K562 (cell line): ENCODE measurements around the gene AMMECR1L. TPM values are rescaled to one million over a fixed set of nuclear protein-coding genes. Genes with fewer than 3 reads are reported as not detected.
A peak's percentile ranks its signal among the peaks of the same experiment; 100 is the strongest.

Experiments used
- ATAC-seq: fragments of 200-7000 bp; cut with Tn5 transposase; 3 replicates; pipeline ENCODE4 v1.9.1; 2020; ENCODE audit warnings: moderate library complexity
- BruUV-seq: library from RNA; stranded (reverse); fragments of 400-500 nt; replicated peaks from 2 replicates; lab custom pipeline; 2021; lab: Mats Ljungman, UMichigan
- CTCF ChIA-PET: fragments of 300-600 bp; formaldehyde crosslinking; extraction: SDS; loops from one replicate; lab custom pipeline; 2021; ENCODE audit warnings: low intra/inter-chr PET ratio; lab: Yijun Ruan, JAX
- POLR2A ChIA-PET: fragments of 300-600, 350-650 bp; sonication (Branson Sonifier 250); formaldehyde crosslinking; extraction: SDS; loops from one replicate; lab custom pipeline; 2021; ENCODE audit warnings: antibody characterized with exemption, inconsistent platforms; lab: Yijun Ruan, JAX
- DNase-seq, 4 experiments: peaks; one replicate each; pipeline versions ENCODE4 v3.0.0 to v3.0.0-alpha.2; 2011 to 2018; ENCODE audit warnings: low spot score in 3 of 4, mixed read lengths in 3 of 4; ENCODE audit errors: extremely low read depth in 1 of 4
- FAIRE-seq: peaks from 2 replicates; lab custom pipeline; 2011; peaks lifted over from hg19 to GRCh38; lab: Jason Lieb, UNC
- H2AFZ ChIP-seq: 2 replicates; pipeline ENCODE4 v1.6.0; 2011; ENCODE audit warnings: low read depth, low read length, control low read depth, inconsistent platforms
- H3K27ac ChIP-seq: fragments of 200-600 bp; 3 replicates; pipeline ENCODE4 v1.8.0; 2011; ENCODE audit warnings: low read depth, mild to moderate bottlenecking, control low read depth, inconsistent platforms, low read length, moderate library complexity, mixed read lengths; ENCODE audit errors: extremely low read depth
- H3K27me3 ChIP-seq, 2 experiments: fragments of 300-600 bp in 1 of 2; 2 replicates in 1 of 2; 3 replicates in 1 of 2; pipeline versions ENCODE4 v1.6.0 to v1.8.0; 2011; ENCODE audit warnings: inconsistent platforms in 2 of 2, low read length in 2 of 2, mild to moderate bottlenecking in 1 of 2, mixed read lengths in 1 of 2, moderate library complexity in 1 of 2; ENCODE audit not compliant: control insufficient read depth in 2 of 2, insufficient read depth in 2 of 2
- H3K36me3 ChIP-seq: fragments of 300-600 bp; 3 replicates; pipeline ENCODE4 v1.8.0; 2011; ENCODE audit warnings: mild to moderate bottlenecking, low read length, inconsistent platforms; ENCODE audit not compliant: control insufficient read depth, insufficient read depth
- H3K4me1 ChIP-seq, 2 experiments: fragments of 200-600 bp in 1 of 2; replicated peaks in 1 of 2; 2 replicates in 1 of 2; 3 replicates in 1 of 2; pipeline versions ENCODE4 v1.5.1 to v1.8.0; 2011; ENCODE audit warnings: inconsistent platforms in 2 of 2, low read length in 2 of 2, mild to moderate bottlenecking in 1 of 2, mixed read lengths in 1 of 2, moderate library complexity in 1 of 2; ENCODE audit not compliant: control insufficient read depth in 2 of 2, insufficient read depth in 2 of 2
- H3K4me2 ChIP-seq: 2 replicates; pipeline ENCODE4 v1.6.1; 2011; ENCODE audit warnings: low read length, control low read depth, inconsistent platforms, mixed read lengths; ENCODE audit not compliant: insufficient read depth
- H3K4me3 ChIP-seq: fragments of 200-600 bp; sonication (generic), shearing (Covaris generic); 2 replicates; pipeline ENCODE4 v1.5.1; 2016; ENCODE audit warnings: control low read depth, inconsistent platforms
- H3K79me2 ChIP-seq: fragments of 200-600 bp; 3 replicates; pipeline ENCODE4 v1.8.0; 2011; ENCODE audit warnings: low read length, inconsistent platforms; ENCODE audit not compliant: control insufficient read depth, insufficient read depth
- H3K9ac ChIP-seq, 2 experiments: 2 replicates each; pipeline versions ENCODE4 v1.6.0 to v1.6.1; 2011; ENCODE audit warnings: low read depth in 2 of 2, low read length in 2 of 2, control low read depth in 1 of 2, inconsistent platforms in 1 of 2, mild to moderate bottlenecking in 1 of 2, mixed read lengths in 1 of 2; ENCODE audit not compliant: insufficient read depth in 1 of 2
- H3K9me1 ChIP-seq: one replicate; pipeline ENCODE4 v1.6.0; 2011; ENCODE audit warnings: inconsistent platforms, mild to moderate bottlenecking, low read length, moderate library complexity; ENCODE audit not compliant: control insufficient read depth, insufficient read depth
- H3K9me3 ChIP-seq: replicated peaks from 2 replicates; pipeline ENCODE4 v1.5.1; 2011; ENCODE audit warnings: low read depth, low read length, inconsistent platforms; ENCODE audit not compliant: control insufficient read depth, insufficient read depth
- H4K20me1 ChIP-seq: replicated peaks from 2 replicates; pipeline ENCODE4 v1.6.1; 2011; ENCODE audit warnings: low read length, inconsistent platforms, mixed read lengths; ENCODE audit not compliant: control insufficient read depth, insufficient read depth
- ARNT ChIP-seq, 2 experiments: fragments of 450-650 bp; IDR thresholded peaks; 2 replicates each; pipeline ENCODE4 v1.6.1; 2016; ENCODE audit warnings: mild to moderate bottlenecking in 1 of 2
- CBX1 ChIP-seq: sonication (generic); IDR thresholded peaks from 2 replicates; pipeline ENCODE4 v1.6.1; 2016; ENCODE audit warnings: antibody characterized with exemption, low read depth, mild to moderate bottlenecking
- CBX3 ChIP-seq, 2 experiments: IDR thresholded peaks; 1 replicate in 1 of 2; 2 replicates in 1 of 2; pipeline ENCODE4 v1.6.1; 2012; ENCODE audit warnings: inconsistent platforms in 2 of 2, low read length in 2 of 2, borderline replicate concordance in 1 of 2, control low read depth in 1 of 2
- CBX5 ChIP-seq: IDR thresholded peaks from 2 replicates; pipeline ENCODE4 v1.6.1; 2014; ENCODE audit warnings: low read depth, borderline replicate concordance
- FOXA3 ChIP-seq, 2 experiments: fragments of 450-650 bp in 1 of 2; sonication (generic) in 1 of 2; formaldehyde crosslinking; IDR thresholded peaks in 1 of 2; conservative IDR thresholded peaks in 1 of 2; 2 replicates each; pipeline versions ENCODE4 v1.4.0 to v1.8.0; 2020 to 2022; ENCODE audit warnings: mild to moderate bottlenecking in 2 of 2, missing genetic modification reagents in 1 of 2
- TRIM24 ChIP-seq, 2 experiments: fragments of 450-650 bp; IDR thresholded peaks; 2 replicates each; pipeline ENCODE4 v1.6.1; 2016
- TRIM28 ChIP-seq: fragments of 450-650 bp; IDR thresholded peaks from 2 replicates; pipeline ENCODE4 v1.6.1; 2017
- ZFP36 ChIP-seq: fragments of 150-350 bp; IDR thresholded peaks from 2 replicates; pipeline ENCODE4 v1.6.1; 2018; ENCODE audit warnings: low read length, low read depth; ENCODE audit not compliant: partially characterized antibody
- ZNF77 ChIP-seq: fragments of 250-450 bp; sonication (Bioruptor Pico); IDR thresholded peaks from 2 replicates; pipeline ENCODE4 v1.5.0; 2020
- WGBS: fragments of 100-300 bp; shearing (Covaris generic); methylation state at CpG from one replicate; pipeline ENCODE4 v1.1.6; 2016; ENCODE audit warnings: low coverage, mixed read lengths; ENCODE audit not compliant: insufficient coverage; ENCODE audit errors: missing lambda C conversion rate; 5-methylcytosine and 5-hydroxymethylcytosine counted together
- in situ Hi-C: fragments of 300-500 bp; cut with MboI; formaldehyde crosslinking; loops from 4 replicates; pipeline ENCODE4 v1.15.0; 2018; ENCODE audit warnings: inconsistent platforms, mixed read lengths
- intact Hi-C: fragments of 100-400 bp; cut with micrococcal nuclease; formaldehyde crosslinking; loops from 2 replicates; pipeline ENCODE4 v1.14.2; 2022
- polyA plus RNA-seq, 8 experiments: library from polyadenylated mRNA; depleted of rRNA in 4 of 8; stranded (reverse) in 5 of 8; unstranded in 3 of 8; fragments of >200 nt; fragmentation: Nextera tagmentation in 2 of 8; fragmentation: Illumina TruSeq in 1 of 8; extraction: Ambion mirVana in 2 of 8; extraction: Trizol in 1 of 8; gene quantifications; 2 replicates each; pipeline versions ENCODE4 v1.2.1 to v1.2.3, GENCODE V29; 2011 to 2014; ENCODE audit warnings: inconsistent platforms in 1 of 8, missing spikeins in 1 of 8
- total RNA-seq, 7 experiments: library from RNA; depleted of rRNA in 6 of 7; stranded (reverse); fragments of >200 nt in 6 of 7; fragmentation: Illumina TruSeq in 2 of 7; extraction: Trizol in 2 of 7; gene quantifications; 2 replicates each; pipeline versions ENCODE4 v1.2.1 to v1.2.3, GENCODE V29; 2011 to 2021; ENCODE audit warnings: low replicate concordance in 1 of 7
- TF ChIP-seq, protein P1 (sequence below): fragments of 450-650 bp; IDR thresholded peaks from 2 replicates; pipeline ENCODE4 v1.6.1; 2018; ENCODE audit warnings: mild to moderate bottlenecking, low read depth; ENCODE audit not compliant: partially characterized antibody
- TF ChIP-seq, protein P2 (sequence below): fragments of 450-650 bp; IDR thresholded peaks from 2 replicates; pipeline ENCODE4 v1.7.1; 2018; ENCODE audit warnings: mild to moderate bottlenecking, low read depth; ENCODE audit not compliant: partially characterized antibody

Gene AMMECR1L
- total and polyA plus RNA-seq, 9 of the 15 experiments (the other 6 are each of a cell fraction or from before 2014, with no cell fraction given): 3.7 to 15.3 (median 9.1) TPM

- Histone ChIP-seq H3K9me1 (no peaks in the 10 kb centered on the region), H3K36me3 (no peaks in the 10 kb centered on the region), H3K4me3 (no peak overlapping the region), H4K20me1 (no peaks in the 10 kb centered on the region), H3K27me3 (peaks cover 0 to 7% of the 10 kb centered on the region in 2 experiments; a peak in 1 of 5 replicates), H3K27ac (no peak overlapping the region), H3K9ac (no peak overlapping the region), H3K4me2 (no peak overlapping the region), H3K79me2 (no peaks in the 10 kb centered on the region), H3K4me1 (peaks cover 2 to 6% of the 10 kb centered on the region in 2 experiments; a peak in 2 of 5 replicates), H2AFZ (no peak overlapping the region), H3K9me3 (no peaks in the 10 kb centered on the region; the same call in 1 of the 2 replicates)
- no peak for DNase-seq
- in situ Hi-C loops (no loop called here), intact Hi-C loops (no loop called here)
- BruUV-seq: no TSS peak
- peak in 1 of 2 experiments; percentile 27; a peak in 1 of 4 replicates for TF ChIP-seq FOXA3 (CRISPR knock-in tag; conservative IDR thresholded peaks at IDR 0.05 in 1 of 2, IDR thresholded peaks at IDR 0.05 in 1 of 2)
- TF ChIP-seq ZNF77: no peak
- whole genome bisulfite sequencing: 34% methylated on average over 12 of the region's 12 CpGs
- ATAC-seq: no peak
- ChIA-PET CTCF (no interaction called here), POLR2A (interaction anchor here (1.4 kb wide), 1 partner anchor 15 kb away, joined by 4 read pairs; the partner anchor contains the start of gene WDR33)
- no peak for FAIRE-seq
Observed at GRCh38 chr2:127826047-127826446, 59.7 kb downstream of the AMMECR1L start.

DNA sequence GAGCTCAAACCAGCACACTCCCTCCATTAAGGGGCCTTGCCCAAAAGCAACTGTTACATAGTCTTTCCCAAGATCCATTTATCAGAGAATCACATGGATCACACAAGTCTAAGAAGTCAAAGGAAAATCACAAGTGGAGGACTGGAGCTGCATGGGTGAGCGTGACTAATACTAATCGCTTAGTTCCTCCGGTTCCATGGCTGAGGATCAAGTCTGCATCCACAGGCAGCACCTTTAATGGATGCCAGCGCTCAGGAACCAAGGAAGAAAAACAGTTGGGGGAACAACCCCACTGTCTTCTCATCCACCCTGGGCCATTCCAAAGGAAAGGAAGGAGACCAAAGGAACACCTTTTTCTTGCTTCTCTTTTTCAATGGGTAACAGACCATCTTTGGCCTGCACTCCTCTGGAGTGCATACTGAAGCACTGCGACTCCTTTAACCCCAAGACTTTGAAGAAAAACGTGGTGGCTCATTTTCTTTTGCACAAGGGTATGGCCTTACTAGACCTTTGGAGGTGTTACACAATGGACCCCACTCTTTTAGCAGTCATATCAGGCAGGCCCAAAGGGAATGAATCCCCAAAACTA lies 65.6 kb downstream of the AMMECR1L start:
- H2AFZ ChIP-seq: no peak overlapping the region
- intact Hi-C loops (no loop called here), in situ Hi-C loops (no loop called here)
- ATAC-seq (peak; percentile 70; the same call in 2 of the 3 replicates), FAIRE-seq (no peak), DNase-seq (peak in 1 of 4 experiments; percentile 25)
- H3K36me3 ChIP-seq: no peaks in the 10 kb centered on the region
- no peak overlapping the region for H3K4me3 ChIP-seq
- H3K9ac ChIP-seq: no peak overlapping the region
- H4K20me1 ChIP-seq: no peaks in the 10 kb centered on the region
- H3K4me2 ChIP-seq: no peak overlapping the region
- peaks cover 9 to 12% of the 10 kb centered on the region in 2 experiments; a peak in 3 of 5 replicates for H3K27me3 ChIP-seq
- H3K27ac ChIP-seq: no peak overlapping the region
- no peaks in the 10 kb centered on the region for H3K4me1 ChIP-seq
- ChIA-PET CTCF (no interaction called here), POLR2A (no interaction called here)
- WGBS: 0% methylated on average over 6 of the region's 6 CpGs
- H3K79me2 ChIP-seq: no peaks in the 10 kb centered on the region
- peaks cover 8% of the 10 kb centered on the region for H3K9me3 ChIP-seq
- no TSS peak for BruUV-seq
- no peaks in the 10 kb centered on the region for H3K9me1 ChIP-seq
- peak; percentile 75; the same call in 1 of the 2 replicates for TF ChIP-seq CBX1
- TF ChIP-seq, protein P1, sequence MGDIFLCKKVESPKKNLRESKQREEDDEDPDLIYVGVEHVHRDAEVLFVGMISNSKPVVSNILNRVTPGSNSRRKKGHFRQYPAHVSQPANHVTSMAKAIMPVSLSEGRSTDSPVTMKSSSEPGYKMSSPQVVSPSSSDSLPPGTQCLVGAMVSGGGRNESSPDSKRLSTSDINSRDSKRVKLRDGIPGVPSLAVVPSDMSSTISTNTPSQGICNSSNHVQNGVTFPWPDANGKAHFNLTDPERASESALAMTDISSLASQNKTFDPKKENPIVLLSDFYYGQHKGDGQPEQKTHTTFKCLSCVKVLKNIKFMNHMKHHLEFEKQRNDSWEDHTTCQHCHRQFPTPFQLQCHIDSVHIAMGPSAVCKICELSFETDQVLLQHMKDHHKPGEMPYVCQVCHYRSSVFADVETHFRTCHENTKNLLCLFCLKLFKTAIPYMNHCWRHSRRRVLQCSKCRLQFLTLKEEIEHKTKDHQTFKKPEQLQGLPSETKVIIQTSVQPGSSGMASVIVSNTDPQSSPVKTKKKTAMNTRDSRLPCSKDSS: peak; percentile 80
- no peak for TF ChIP-seq ARNT (IDR thresholded peaks at IDR 0.05)
- TF ChIP-seq ZFP36: peak; percentile 33
- TF ChIP-seq CBX5: peak; percentile 98
- TF ChIP-seq, protein P2, sequence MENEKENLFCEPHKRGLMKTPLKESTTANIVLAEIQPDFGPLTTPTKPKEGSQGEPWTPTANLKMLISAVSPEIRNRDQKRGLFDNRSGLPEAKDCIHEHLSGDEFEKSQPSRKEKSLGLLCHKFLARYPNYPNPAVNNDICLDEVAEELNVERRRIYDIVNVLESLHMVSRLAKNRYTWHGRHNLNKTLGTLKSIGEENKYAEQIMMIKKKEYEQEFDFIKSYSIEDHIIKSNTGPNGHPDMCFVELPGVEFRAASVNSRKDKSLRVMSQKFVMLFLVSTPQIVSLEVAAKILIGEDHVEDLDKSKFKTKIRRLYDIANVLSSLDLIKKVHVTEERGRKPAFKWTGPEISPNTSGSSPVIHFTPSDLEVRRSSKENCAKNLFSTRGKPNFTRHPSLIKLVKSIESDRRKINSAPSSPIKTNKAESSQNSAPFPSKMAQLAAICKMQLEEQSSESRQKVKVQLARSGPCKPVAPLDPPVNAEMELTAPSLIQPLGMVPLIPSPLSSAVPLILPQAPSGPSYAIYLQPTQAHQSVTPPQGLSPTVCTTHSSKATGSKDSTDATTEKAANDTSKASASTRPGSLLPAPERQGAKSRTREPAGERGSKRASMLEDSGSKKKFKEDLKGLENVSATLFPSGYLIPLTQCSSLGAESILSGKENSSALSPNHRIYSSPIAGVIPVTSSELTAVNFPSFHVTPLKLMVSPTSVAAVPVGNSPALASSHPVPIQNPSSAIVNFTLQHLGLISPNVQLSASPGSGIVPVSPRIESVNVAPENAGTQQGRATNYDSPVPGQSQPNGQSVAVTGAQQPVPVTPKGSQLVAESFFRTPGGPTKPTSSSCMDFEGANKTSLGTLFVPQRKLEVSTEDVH: no peak
- TF ChIP-seq CBX3 (IDR thresholded peaks at IDR 0.05; ENCODE audit: borderline replicate concordance in 1 of 2, low read length in 2 of 2): peak in 1 of 2 experiments; percentile 97; a peak in 2 of 3 replicates
- 0 out of 4 replicates have a peak, but pooled peaks of 1 of the 2 experiments have one; percentile 32 for TF ChIP-seq TRIM24 (IDR thresholded peaks at IDR 0.05)
- TF ChIP-seq TRIM28: peak; percentile 90
